NB4 (cell line): ENCODE results near the gene SATB2.

Experiments used
- POLR2A ChIP-seq: IDR thresholded peaks from 2 replicates; pipeline ENCODE4 v1.6.1; 2011; ENCODE audit warnings: mild to moderate bottlenecking; ENCODE audit not compliant: insufficient read length; ENCODE audit errors: extremely low read depth
- TF ChIP-seq, protein P1 (sequence below): IDR thresholded peaks from one replicate; pipeline ENCODE4 v1.5.1; 2012; ENCODE audit warnings: low read depth, low read length
- TF ChIP-seq, protein P2 (sequence below): IDR thresholded peaks from 2 replicates; pipeline ENCODE4 v1.6.1; 2011; ENCODE audit warnings: low read depth, low read length

DNA sequence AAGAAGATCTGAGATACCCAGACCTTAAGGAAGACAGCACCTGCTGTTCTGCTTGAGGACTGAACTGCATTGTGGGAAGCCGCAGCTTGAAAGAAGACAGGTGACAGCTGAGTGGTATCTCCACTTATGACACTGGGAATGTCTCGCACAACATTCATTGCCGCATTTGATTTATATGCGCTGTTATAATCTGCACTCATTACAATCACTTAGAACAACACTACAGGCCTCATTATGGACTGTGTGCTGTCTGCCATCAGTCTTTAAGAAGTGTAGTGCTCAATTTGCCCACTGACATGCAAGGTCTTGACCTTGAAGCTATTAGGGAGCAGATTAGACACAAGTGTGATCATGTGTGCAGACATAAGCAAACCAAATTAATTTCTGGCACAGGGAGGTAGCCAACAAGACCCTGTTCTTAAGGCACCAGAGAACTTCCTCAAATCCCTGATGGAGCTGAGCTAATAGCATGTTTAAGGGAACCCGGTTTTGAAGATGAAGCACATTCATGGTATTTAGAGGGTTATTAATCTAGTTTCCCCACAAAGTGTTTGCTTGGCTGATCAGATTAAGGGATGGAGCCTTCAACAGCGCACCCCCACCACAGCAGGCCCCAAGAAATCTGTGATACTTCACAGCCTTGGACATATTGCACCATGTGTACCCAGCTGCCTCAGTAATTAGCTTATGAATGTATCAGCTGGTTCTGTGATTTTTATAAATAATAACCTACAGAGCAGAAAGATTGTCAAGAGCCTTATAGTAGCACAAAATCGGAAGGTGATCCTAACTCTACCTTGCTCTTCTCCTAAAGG, 146.8 kb downstream of the SATB2 start:
- TF ChIP-seq, protein P1, sequence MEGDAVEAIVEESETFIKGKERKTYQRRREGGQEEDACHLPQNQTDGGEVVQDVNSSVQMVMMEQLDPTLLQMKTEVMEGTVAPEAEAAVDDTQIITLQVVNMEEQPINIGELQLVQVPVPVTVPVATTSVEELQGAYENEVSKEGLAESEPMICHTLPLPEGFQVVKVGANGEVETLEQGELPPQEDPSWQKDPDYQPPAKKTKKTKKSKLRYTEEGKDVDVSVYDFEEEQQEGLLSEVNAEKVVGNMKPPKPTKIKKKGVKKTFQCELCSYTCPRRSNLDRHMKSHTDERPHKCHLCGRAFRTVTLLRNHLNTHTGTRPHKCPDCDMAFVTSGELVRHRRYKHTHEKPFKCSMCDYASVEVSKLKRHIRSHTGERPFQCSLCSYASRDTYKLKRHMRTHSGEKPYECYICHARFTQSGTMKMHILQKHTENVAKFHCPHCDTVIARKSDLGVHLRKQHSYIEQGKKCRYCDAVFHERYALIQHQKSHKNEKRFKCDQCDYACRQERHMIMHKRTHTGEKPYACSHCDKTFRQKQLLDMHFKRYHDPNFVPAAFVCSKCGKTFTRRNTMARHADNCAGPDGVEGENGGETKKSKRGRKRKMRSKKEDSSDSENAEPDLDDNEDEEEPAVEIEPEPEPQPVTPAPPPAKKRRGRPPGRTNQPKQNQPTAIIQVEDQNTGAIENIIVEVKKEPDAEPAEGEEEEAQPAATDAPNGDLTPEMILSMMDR, result no peak
- TF ChIP-seq, protein P2, sequence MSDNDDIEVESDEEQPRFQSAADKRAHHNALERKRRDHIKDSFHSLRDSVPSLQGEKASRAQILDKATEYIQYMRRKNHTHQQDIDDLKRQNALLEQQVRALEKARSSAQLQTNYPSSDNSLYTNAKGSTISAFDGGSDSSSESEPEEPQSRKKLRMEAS, result no peak
- TF ChIP-seq POLR2A, result no peak
